ENCODE measurements around the gene DLL3. TPM values are rescaled to one million over a fixed set of nuclear protein-coding genes. Genes with fewer than 3 reads are reported as not detected.
"Not testable (repeated sequence)": the region's sequence is repeated elsewhere in the genome, so short reads cannot be mapped to it uniquely, and the experiment has no call there.

Gene DLL3
- total RNA-seq: 0.25 and 0.53 TPM in 2 replicates

GRCh38 chr19:39498798-39499642, at the start of gene DLL3:
Gene DLL3 (plus strand): TSS chr19:39498947. CDS start chr19:39498975, 28 bp downstream.
- no peak for DNase-seq (ENCODE audit: low read depth, low spot score)

- no peak for DNase-seq (ENCODE audit: low read depth, low spot score)
Observed at GRCh38 chr19:39449116-39449797, 49.5 kb upstream of the DLL3 start.

- DNase-seq (ENCODE audit: low read depth, low spot score): not testable (repeated sequence)
Observed at GRCh38 chr19:39451257-39451656, 47.5 kb upstream of the DLL3 start.

- no peak for DNase-seq (ENCODE audit: low read depth, low spot score)
Observed at GRCh38 chr19:39463403-39463802, 35.3 kb upstream of the DLL3 start.

GRCh38 chr19:39465956-39466747, 32.6 kb upstream of the DLL3 start:
- DNase-seq (ENCODE audit: low read depth, low spot score): no peak

GRCh38 chr19:39467941-39468340, 30.8 kb upstream of the DLL3 start:
- no peak for DNase-seq (ENCODE audit: low read depth, low spot score)

GRCh38 chr19:39469036-39469435, 29.7 kb upstream of the DLL3 start:
- DNase-seq (ENCODE audit: low read depth, low spot score): no peak

GRCh38 chr19:39469567-39469966, 29.2 kb upstream of the DLL3 start:
- no peak for DNase-seq (ENCODE audit: low read depth, low spot score)

- no peak for DNase-seq (ENCODE audit: low read depth, low spot score)
Observed at GRCh38 chr19:39470724-39471339, 27.9 kb upstream of the DLL3 start.

- no peak for DNase-seq (ENCODE audit: low read depth, low spot score)
Observed at GRCh38 chr19:39471756-39472536, 26.8 kb upstream of the DLL3 start.

- no peak for DNase-seq (ENCODE audit: low read depth, low spot score)
Observed at GRCh38 chr19:39472746-39473442, 25.9 kb upstream of the DLL3 start.

- no peak for DNase-seq (ENCODE audit: low read depth, low spot score)
Observed at GRCh38 chr19:39473443-39473960, 25.2 kb upstream of the DLL3 start.

GRCh38 chr19:39474139-39474620, 24.6 kb upstream of the DLL3 start:
- DNase-seq (ENCODE audit: low read depth, low spot score): no peak

- no peak for DNase-seq (ENCODE audit: low read depth, low spot score)
Observed at GRCh38 chr19:39475748-39476147, 23.0 kb upstream of the DLL3 start.

- DNase-seq (ENCODE audit: low read depth, low spot score): not testable (repeated sequence)
Observed at GRCh38 chr19:39479319-39479801, 19.4 kb upstream of the DLL3 start.

- no peak for DNase-seq (ENCODE audit: low read depth, low spot score)
Observed at GRCh38 chr19:39479916-39480315, 18.8 kb upstream of the DLL3 start.

- DNase-seq (ENCODE audit: low read depth, low spot score): peak; percentile 75
Observed at GRCh38 chr19:39480337-39481228, 18.2 kb upstream of the DLL3 start, which contains the start of gene TIMM50. Gene TIMM50 (plus strand): TSS chr19:39480838. CDS start chr19:39480854, 16 bp downstream.

- DNase-seq (ENCODE audit: low read depth, low spot score): no peak
Observed at GRCh38 chr19:39481229-39481545, 17.6 kb upstream of the DLL3 start.
